ENCODE measurements around the gene IGF2BP1. TPM values are rescaled to one million over a fixed set of nuclear protein-coding genes. Genes with fewer than 3 reads are reported as not detected.

IGF2BP1 gene
- polyA plus RNA-seq, 1 experiment, result 9.9 TPM

DNA sequence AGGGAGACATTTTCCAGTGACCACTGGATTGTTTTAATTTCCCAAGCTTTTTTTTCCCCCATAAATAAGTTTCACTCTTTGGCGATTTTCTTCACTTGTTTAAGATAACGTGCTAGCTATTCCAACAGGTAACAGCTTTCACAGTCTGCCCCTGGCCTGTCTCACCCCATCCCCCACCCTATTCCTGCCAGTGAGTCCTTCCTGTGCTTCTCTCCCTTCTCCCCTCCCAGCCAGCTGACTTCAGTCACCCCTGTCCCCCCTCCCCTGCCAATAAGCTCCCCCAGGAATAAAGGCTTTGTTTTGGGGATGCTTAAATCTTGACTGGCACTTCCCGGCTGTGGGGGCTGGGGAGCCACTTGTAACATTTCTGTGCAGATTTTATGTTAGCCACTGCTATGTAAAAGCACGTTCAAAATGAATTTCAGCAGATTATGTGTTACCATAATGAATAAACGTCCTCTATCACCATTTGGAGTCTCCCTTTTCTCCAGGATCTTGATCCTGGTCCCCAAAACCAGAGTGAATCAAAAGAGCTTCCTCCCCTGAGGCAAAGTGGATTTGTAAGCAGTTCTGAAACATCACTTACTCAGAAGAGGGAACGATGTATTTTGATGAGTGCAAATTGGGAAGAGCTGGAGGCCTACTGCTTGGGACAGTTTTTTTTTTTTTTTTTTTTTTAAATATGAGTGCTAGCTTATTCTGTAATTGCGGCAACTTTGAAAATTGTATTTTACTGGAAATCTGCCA, 58.2 kb downstream of the IGF2BP1 start:
- POLR2A ChIA-PET, result no interaction called here
- Histone ChIP-seq H3K9me3 (ENCODE audit: control insufficient read depth, insufficient read depth, low read length) (no peaks in the 10 kb centered on the region), H3K4me3 (ENCODE audit: low read depth, low read length) (no peak overlapping the region), H3K27me3 (ENCODE audit: control insufficient read depth, insufficient read depth, low read length) (no peaks in the 10 kb centered on the region), H3K27ac (ENCODE audit: low read depth, low read length) (no peak overlapping the region)
- no peak for DNase-seq (ENCODE audit: low read depth, low spot score)
- CTCF ChIA-PET, result interaction anchor here (0.6 to 1.2 kb wide), 3 partner anchors 19 to 23 kb away, joined by 3 to 4 read pairs (median 4); no protein-coding TSS in a partner anchor
- TF ChIP-seq, protein P1, sequence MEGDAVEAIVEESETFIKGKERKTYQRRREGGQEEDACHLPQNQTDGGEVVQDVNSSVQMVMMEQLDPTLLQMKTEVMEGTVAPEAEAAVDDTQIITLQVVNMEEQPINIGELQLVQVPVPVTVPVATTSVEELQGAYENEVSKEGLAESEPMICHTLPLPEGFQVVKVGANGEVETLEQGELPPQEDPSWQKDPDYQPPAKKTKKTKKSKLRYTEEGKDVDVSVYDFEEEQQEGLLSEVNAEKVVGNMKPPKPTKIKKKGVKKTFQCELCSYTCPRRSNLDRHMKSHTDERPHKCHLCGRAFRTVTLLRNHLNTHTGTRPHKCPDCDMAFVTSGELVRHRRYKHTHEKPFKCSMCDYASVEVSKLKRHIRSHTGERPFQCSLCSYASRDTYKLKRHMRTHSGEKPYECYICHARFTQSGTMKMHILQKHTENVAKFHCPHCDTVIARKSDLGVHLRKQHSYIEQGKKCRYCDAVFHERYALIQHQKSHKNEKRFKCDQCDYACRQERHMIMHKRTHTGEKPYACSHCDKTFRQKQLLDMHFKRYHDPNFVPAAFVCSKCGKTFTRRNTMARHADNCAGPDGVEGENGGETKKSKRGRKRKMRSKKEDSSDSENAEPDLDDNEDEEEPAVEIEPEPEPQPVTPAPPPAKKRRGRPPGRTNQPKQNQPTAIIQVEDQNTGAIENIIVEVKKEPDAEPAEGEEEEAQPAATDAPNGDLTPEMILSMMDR (IDR thresholded peaks at IDR 0.05; ENCODE audit: low read depth, low read length), result no peak

DNA sequence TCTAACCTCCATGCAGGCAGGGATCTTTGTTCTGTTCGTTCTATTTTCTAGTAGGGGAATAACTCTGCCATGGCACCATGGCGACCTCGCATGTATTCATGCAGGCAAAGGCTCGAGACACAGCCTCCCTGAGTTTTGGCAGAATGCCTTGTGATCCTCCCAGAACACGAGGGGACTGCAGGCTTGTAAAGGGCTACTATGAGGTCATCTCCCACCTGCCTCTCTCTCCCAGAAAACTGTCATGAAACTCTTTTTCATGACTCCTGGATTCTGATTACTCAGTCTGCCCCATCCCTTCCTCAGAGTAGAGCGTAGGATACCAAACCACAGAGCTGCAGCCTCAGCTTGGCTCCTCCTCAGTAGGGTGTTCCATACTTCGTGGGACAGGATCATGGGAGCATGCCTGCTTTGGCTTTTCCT, 64.3 kb downstream of the IGF2BP1 start:
- no peak for DNase-seq (ENCODE audit: low read depth, low spot score)
- TF ChIP-seq, protein P1 (IDR thresholded peaks at IDR 0.05; ENCODE audit: low read depth, low read length), result no peak
- POLR2A ChIA-PET, result no interaction called here
- H3K9me3 ChIP-seq (ENCODE audit: control insufficient read depth, insufficient read depth, low read length), result no peaks in the 10 kb centered on the region
- CTCF ChIA-PET, result no interaction called here
- no peaks in the 10 kb centered on the region for H3K27me3 ChIP-seq (ENCODE audit: control insufficient read depth, insufficient read depth, low read length)
- no peak overlapping the region for H3K4me3 ChIP-seq (ENCODE audit: low read depth, low read length)
- H3K27ac ChIP-seq (ENCODE audit: low read depth, low read length), result no peak overlapping the region

DNA sequence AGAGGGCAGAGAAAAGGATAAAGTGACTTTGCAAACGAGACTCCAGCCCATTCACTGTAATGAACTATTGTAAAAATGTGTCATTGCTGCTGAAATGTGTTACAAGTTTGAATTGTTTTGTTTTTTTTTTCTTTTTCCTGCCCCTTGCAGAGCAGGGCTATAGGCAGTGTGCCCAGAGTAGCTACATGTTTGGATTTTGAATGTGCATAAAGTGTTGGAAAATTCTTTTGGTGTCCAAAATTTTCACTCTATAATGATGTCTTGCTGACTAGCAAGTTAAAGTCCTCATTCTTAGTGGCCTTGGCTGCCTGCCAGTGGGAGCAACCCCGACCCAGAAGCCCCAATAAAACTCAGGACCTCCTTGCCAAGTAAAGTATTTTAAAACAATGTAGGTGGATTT, 66.5 kb downstream of the IGF2BP1 start:
- CTCF ChIA-PET, result no interaction called here

DNA sequence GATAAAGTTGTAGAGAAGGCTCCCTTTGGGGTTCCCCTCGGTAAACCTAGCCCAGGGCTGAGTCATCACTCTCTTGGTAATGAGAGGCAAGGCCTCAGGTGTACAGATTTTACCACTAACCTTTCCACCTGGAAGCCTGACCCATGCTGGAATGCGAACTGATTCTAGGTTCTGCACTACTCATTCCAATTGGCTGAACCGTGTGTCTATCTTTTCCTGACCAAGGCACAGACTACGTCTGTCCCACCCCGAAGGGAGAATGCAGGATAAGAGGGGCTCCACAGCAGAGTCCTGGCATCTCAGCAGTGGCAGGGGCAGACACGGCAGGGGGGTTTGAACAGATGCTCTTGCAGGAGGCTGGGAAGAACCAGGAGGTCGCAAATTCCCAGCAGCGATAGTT, 70.0 kb downstream of the IGF2BP1 start:
- CTCF ChIA-PET, result no interaction called here
- TF ChIP-seq, protein P1 (IDR thresholded peaks at IDR 0.05; ENCODE audit: low read depth, low read length), result no peak
- DNase-seq (ENCODE audit: low read depth, low spot score), result no peak
- Histone ChIP-seq H3K4me3 (ENCODE audit: low read depth, low read length) (no peak overlapping the region), H3K27me3 (ENCODE audit: control insufficient read depth, insufficient read depth, low read length) (no peaks in the 10 kb centered on the region), H3K9me3 (ENCODE audit: control insufficient read depth, insufficient read depth, low read length) (no peaks in the 10 kb centered on the region; the same call in 1 of the 2 replicates), H3K27ac (ENCODE audit: low read depth, low read length) (no peak overlapping the region)
- POLR2A ChIA-PET, result no interaction called here

More for the DNA sequence above, 66.5 kb downstream of the IGF2BP1 start:
- TF ChIP-seq, protein P1 (IDR thresholded peaks at IDR 0.05; ENCODE audit: low read depth, low read length), result no peak
- Histone ChIP-seq H3K27me3 (ENCODE audit: control insufficient read depth, insufficient read depth, low read length) (no peaks in the 10 kb centered on the region), H3K27ac (ENCODE audit: low read depth, low read length) (no peak overlapping the region), H3K9me3 (ENCODE audit: control insufficient read depth, insufficient read depth, low read length) (no peaks in the 10 kb centered on the region; the same call in 1 of the 2 replicates), H3K4me3 (ENCODE audit: low read depth, low read length) (no peak overlapping the region)
- DNase-seq (ENCODE audit: low read depth, low spot score), result no peak
- POLR2A ChIA-PET, result interaction anchor here (0.6 kb wide), 1 partner anchor 130 kb away, joined by 4 read pairs; no protein-coding TSS in a partner anchor

DNA sequence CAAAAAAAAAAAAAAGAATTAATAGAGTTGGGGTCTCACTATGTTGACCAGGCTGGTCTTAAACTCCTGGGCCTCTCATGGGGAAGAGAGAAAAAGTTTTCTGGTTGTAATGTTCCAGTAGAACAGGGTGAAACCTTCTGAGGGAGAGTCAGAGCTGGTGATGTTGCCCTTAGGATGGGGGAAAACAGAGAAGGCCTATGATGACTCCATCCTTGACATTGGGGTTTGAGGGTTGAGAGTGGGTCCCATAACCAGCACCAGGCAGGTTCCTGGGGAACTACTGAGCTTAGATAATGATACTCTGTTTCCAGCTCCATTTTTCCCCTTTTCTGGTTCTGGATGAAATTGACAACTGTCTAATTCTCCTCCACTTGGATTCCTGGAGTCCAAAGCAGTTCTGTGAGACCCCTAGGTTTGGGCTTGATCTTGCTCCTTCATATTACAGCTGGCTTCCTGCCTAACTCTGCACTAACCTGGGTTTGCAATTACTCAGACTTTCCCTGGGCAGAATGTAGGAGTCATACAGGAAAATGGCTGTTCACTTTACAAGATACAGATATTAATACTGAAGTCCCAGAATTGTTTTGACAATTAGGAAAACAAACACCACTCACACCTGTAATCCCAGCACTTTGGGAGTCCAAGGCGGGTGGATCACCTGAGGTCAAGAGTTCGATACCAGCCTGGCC, 72.5 kb downstream of the IGF2BP1 start:
- Histone ChIP-seq H3K4me3 (ENCODE audit: low read depth, low read length) (no peak overlapping the region), H3K27ac (ENCODE audit: low read depth, low read length) (no peak overlapping the region), H3K9me3 (ENCODE audit: control insufficient read depth, insufficient read depth, low read length) (no peaks in the 10 kb centered on the region; the same call in 1 of the 2 replicates), H3K27me3 (ENCODE audit: control insufficient read depth, insufficient read depth, low read length) (no peaks in the 10 kb centered on the region)
- DNase-seq (ENCODE audit: low read depth, low spot score), result no peak
- ChIA-PET CTCF (interaction anchor here (0.9 kb wide), 1 partner anchor 25 kb away, joined by 3 read pairs; no protein-coding TSS in a partner anchor), POLR2A (no interaction called here)
- TF ChIP-seq, protein P1 (IDR thresholded peaks at IDR 0.05; ENCODE audit: low read depth, low read length), result no peak

Measured in AG04450 (cell line).